ENCODE data around the gene KIF3B.

KIF3B gene

DNA sequence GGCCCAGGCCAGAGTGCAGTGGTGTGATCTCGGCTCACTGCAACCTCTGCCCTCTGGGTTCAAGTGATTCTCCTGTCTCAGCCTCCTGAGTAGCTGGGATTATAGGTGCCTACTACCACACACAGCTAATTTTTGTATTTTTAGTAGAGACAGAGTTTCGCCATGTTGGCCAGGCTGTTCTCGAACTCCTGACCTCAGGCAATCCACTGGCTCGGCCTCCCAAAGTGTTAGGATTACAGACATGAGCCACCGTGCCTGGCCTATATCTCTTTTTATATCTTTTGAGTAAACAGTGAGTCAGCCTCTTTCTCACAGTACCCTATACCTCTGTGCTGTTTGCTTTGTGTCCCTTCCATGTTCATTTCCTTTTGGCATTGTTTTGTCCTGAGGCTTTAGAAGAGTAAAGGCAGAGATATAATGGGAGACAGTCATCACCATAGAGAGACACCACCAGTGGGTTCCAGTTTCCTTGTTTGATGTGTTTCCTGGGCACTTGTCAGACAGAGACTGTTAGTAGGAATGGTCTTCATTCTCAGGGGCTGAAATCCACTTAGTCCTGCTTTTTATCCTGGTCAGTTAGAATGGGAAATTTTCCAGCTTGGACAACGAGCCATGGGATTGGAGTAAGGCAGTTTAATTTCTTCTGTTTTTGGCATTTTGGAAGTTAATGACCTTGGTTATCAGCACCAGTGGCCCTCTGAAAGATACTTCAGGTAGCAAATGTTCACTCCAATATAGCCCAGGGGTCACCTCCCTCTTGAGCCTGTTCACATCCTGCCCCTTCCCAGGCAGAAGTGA, 48.5 kb downstream of the KIF3B start:
- Histone ChIP-seq H3K4me3 (replicated peaks; ENCODE audit: low read depth, low read length) (no peak overlapping the region), H3K27me3 (replicated peaks; ENCODE audit: control insufficient read depth, insufficient read depth, low read length) (no peaks in the 10 kb centered on the region), H3K36me3 (ENCODE audit: control insufficient read depth, insufficient read depth, low read length) (peaks cover 13% of the 10 kb centered on the region)
- DNase-seq (ENCODE audit: extremely low read depth, insufficient read length): no peak
- TF ChIP-seq, protein P1, sequence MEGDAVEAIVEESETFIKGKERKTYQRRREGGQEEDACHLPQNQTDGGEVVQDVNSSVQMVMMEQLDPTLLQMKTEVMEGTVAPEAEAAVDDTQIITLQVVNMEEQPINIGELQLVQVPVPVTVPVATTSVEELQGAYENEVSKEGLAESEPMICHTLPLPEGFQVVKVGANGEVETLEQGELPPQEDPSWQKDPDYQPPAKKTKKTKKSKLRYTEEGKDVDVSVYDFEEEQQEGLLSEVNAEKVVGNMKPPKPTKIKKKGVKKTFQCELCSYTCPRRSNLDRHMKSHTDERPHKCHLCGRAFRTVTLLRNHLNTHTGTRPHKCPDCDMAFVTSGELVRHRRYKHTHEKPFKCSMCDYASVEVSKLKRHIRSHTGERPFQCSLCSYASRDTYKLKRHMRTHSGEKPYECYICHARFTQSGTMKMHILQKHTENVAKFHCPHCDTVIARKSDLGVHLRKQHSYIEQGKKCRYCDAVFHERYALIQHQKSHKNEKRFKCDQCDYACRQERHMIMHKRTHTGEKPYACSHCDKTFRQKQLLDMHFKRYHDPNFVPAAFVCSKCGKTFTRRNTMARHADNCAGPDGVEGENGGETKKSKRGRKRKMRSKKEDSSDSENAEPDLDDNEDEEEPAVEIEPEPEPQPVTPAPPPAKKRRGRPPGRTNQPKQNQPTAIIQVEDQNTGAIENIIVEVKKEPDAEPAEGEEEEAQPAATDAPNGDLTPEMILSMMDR (IDR thresholded peaks at IDR 0.05; ENCODE audit: insufficient read depth, low read length, poor library complexity, severe bottlenecking): no peak

DNA sequence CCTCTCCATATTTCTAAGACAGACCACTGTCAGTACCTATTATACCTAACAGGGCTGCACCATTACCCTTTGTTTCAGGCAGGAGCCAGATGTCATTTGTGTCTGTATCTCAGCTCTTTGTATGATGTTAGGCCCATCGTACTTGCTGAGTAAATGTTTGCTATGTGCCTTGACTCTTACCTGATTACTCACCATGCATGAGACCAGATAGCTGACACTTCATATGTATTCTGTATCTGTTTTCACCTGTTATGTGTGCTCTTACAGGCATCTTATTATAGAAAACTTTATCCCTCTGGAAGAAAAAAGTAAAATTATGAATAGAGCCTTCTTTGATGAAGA, 49.0 kb downstream of the KIF3B start:
- Histone ChIP-seq H3K27me3 (replicated peaks; ENCODE audit: control insufficient read depth, insufficient read depth, low read length) (no peaks in the 10 kb centered on the region), H3K4me3 (replicated peaks; ENCODE audit: low read depth, low read length) (no peak overlapping the region), H3K36me3 (ENCODE audit: control insufficient read depth, insufficient read depth, low read length) (peaks cover 18% of the 10 kb centered on the region)
- TF ChIP-seq, protein P1 (IDR thresholded peaks at IDR 0.05; ENCODE audit: insufficient read depth, low read length, poor library complexity, severe bottlenecking): no peak
- DNase-seq (ENCODE audit: extremely low read depth, insufficient read length): no peak

DNA sequence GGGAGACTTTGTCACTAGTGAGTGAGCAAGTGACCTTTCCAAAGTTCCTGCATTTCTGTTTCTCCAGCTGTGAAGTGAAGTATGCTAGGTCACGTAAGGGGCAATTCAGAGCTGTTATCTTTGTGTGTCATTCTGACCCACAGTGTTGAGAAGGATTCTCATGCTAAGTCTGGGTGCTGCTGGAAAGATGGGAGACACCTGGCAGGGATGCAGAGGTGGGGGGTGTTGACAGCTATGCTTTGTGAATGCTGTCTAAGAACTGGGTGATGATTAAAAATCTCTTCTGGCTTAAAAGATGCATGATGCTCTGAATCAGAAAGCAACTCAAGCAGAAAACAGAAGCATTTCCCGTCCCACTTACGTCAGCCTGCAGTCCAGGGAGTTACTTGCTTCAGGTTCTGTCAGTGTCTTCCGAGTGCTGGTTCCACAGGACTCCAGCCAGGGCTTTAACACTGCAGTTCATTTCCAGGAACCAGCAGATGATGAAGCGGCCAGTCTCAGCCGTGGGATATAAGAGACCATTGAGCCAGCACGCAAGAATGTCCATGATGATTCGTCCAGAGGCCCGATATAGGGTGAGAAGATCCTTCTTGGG, 49.7 kb downstream of the KIF3B start:
- no peak overlapping the region for H3K4me3 ChIP-seq (replicated peaks; ENCODE audit: low read depth, low read length)

DNA sequence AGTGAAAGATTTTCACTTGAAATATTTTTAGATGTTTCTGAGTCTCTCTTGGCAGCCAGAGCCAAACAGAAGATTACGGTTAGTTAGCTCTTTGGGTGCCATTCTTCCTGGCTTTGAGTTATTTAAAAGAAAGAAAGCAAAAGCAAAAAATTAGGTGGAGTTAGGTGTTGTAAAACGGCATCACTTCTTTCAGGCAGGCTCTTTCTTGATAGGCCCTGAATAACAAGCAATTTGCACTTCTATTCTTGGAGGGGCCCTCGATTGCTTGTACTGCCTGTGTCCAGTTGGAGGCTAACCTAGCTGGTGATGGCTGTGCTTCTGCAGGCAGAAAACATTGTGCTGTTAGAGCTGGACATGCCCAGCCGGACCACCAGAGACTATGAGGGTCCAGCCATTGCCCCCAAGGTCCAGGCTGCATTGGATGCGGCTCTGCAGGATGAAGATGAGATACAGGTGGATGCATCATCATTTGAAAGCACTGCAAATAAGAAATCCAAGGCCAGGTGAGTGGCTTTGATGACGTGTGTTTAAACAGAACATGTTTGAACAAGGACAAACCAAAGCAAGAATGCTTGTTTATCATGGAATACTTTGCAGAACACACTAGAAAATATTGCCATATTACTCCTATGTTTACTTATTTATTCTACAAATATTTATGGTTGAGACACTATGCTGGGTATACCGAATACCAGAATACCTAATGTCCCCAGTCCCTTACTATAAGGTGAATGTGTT, 52.5 kb downstream of the KIF3B start:
- Histone ChIP-seq H3K4me3 (replicated peaks; ENCODE audit: low read depth, low read length) (no peak overlapping the region), H3K27me3 (replicated peaks; ENCODE audit: control insufficient read depth, insufficient read depth, low read length) (no peaks in the 10 kb centered on the region), H3K36me3 (ENCODE audit: control insufficient read depth, insufficient read depth, low read length) (peaks cover 23% of the 10 kb centered on the region)
- TF ChIP-seq, protein P1 (IDR thresholded peaks at IDR 0.05; ENCODE audit: insufficient read depth, low read length, poor library complexity, severe bottlenecking): no peak
- DNase-seq (ENCODE audit: extremely low read depth, insufficient read length): no peak

More for the DNA sequence above, 49.7 kb downstream of the KIF3B start:
- no peaks in the 10 kb centered on the region for H3K27me3 ChIP-seq (replicated peaks; ENCODE audit: control insufficient read depth, insufficient read depth, low read length)
- H3K36me3 ChIP-seq (ENCODE audit: control insufficient read depth, insufficient read depth, low read length): peaks cover 23% of the 10 kb centered on the region
- TF ChIP-seq, protein P1 (IDR thresholded peaks at IDR 0.05; ENCODE audit: insufficient read depth, low read length, poor library complexity, severe bottlenecking): no peak
- no peak for DNase-seq (ENCODE audit: extremely low read depth, insufficient read length)

DNA sequence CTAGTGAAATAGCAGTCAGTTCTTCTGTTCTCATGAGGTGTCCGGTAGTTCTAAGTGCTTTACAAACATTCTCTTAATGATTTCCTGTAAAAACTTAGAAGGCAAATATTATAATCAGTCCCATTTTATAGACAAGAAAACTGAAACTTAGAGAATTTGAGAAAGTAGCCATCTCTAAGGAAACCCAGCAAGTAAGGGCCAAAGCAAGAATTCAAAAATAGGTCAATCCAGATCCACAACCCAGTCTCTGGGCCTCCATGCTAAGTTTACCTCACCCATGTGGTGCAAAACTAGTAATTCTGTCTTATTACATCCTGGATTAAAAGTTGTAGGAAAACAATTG, 53.1 kb downstream of the KIF3B start:
- Histone ChIP-seq H3K27me3 (replicated peaks; ENCODE audit: control insufficient read depth, insufficient read depth, low read length) (no peaks in the 10 kb centered on the region), H3K36me3 (ENCODE audit: control insufficient read depth, insufficient read depth, low read length) (peaks cover 23% of the 10 kb centered on the region), H3K4me3 (replicated peaks; ENCODE audit: low read depth, low read length) (no peak overlapping the region)
- TF ChIP-seq, protein P1 (IDR thresholded peaks at IDR 0.05; ENCODE audit: insufficient read depth, low read length, poor library complexity, severe bottlenecking): no peak
- no peak for DNase-seq (ENCODE audit: extremely low read depth, insufficient read length)

All from GM06990 (cell line).